B cell (primary cell): ENCODE measurements around the gene HTR7. TPM values are rescaled to one million over a fixed set of nuclear protein-coding genes. Genes with fewer than 3 reads are reported as not detected.

Experiments used
- ATAC-seq: fragments of 200-7000 bp; cut with Tn5 transposase; one replicate; pipeline ENCODE4 v1.10.0; 2021; ENCODE audit warnings: low read depth, mild to moderate bottlenecking, moderate number of reproducible peaks, moderate library complexity
- CTCF ChIA-PET: fragments of 350-600 bp; sonication (Branson Sonifier 250); formaldehyde crosslinking; loops from one replicate; lab custom pipeline; 2021; ENCODE audit warnings: antibody characterized with exemption, inconsistent platforms; lab: Charles Lee
- POLR2A ChIA-PET: fragments of 350-600 bp; sonication (Branson Sonifier 250); formaldehyde crosslinking; loops from one replicate; lab custom pipeline; 2021; ENCODE audit warnings: antibody characterized with exemption; lab: Charles Lee
- DNase-seq: peaks from one replicate; pipeline ENCODE4 v3.0.0; 2013
- H2AFZ ChIP-seq: 2 replicates; pipeline ENCODE4 v1.6.1; 2012; ENCODE audit warnings: mild to moderate bottlenecking, low read depth, low read length; ENCODE audit not compliant: insufficient read depth, poor library complexity, severe bottlenecking
- H3K27ac ChIP-seq, 2 donors: 1 replicate in 1 of 2; 2 replicates in 1 of 2; pipeline ENCODE4 v1.5.1; 2012 to 2013; ENCODE audit warnings: low read length in 2 of 2, mild to moderate bottlenecking in 2 of 2, moderate library complexity in 1 of 2
- H3K27me3 ChIP-seq, 4 experiments: fragments of 200-600 bp in 1 of 4; sonication (generic) in 1 of 4; replicated peaks in 1 of 4; 1 replicate in 2 of 4; 2 replicates in 2 of 4; pipeline versions ENCODE4 v1.6.1 to v1.7.0; 2013 to 2016; ENCODE audit warnings: low read length in 3 of 4, mild to moderate bottlenecking in 2 of 4, mixed read lengths in 1 of 4, moderate library complexity in 1 of 4; ENCODE audit not compliant: insufficient read depth in 4 of 4, control insufficient read depth in 3 of 4; ENCODE audit errors: control extremely low read depth in 1 of 4
- H3K36me3 ChIP-seq, 2 experiments: replicated peaks in 1 of 2; 1 replicate in 1 of 2; 2 replicates in 1 of 2; pipeline versions ENCODE4 v1.6.1 to v1.7.1; 2013; ENCODE audit warnings: low read length in 1 of 2; ENCODE audit not compliant: insufficient read depth in 2 of 2, control insufficient read depth in 1 of 2; ENCODE audit errors: control extremely low read depth in 1 of 2, extremely low read depth in 1 of 2
- H3K4me1 ChIP-seq, 2 donors: fragments of 200-600 bp in 1 of 2; sonication (generic) in 1 of 2; 1 replicate in 1 of 2; 2 replicates in 1 of 2; pipeline versions ENCODE4 v1.5.1 to v1.6.1; 2013 to 2017; ENCODE audit warnings: low read length in 2 of 2; ENCODE audit not compliant: control insufficient read depth in 2 of 2, insufficient read depth in 2 of 2
- H3K4me2 ChIP-seq: replicated peaks from 2 replicates; pipeline ENCODE3; 2012; ENCODE audit warnings: mild to moderate bottlenecking, low read depth, low read length; ENCODE audit not compliant: poor library complexity, severe bottlenecking
- H3K4me3 ChIP-seq, 5 experiments: fragments of 200-600 bp in 1 of 5; sonication (generic) in 1 of 5; 1 replicate in 3 of 5; 2 replicates in 2 of 5; pipeline versions ENCODE4 v1.5.1 to v1.7.0; 2011 to 2016; ENCODE audit warnings: low read length in 4 of 5, mild to moderate bottlenecking in 4 of 5, low read depth in 2 of 5, control low read depth in 1 of 5, moderate library complexity in 1 of 5; ENCODE audit not compliant: insufficient read depth in 1 of 5; ENCODE audit errors: control extremely low read depth in 1 of 5, extremely low read depth in 1 of 5
- H3K79me2 ChIP-seq: fragments of 200-600 bp; sonication (generic); one replicate; pipeline ENCODE4 v1.6.0; 2016; ENCODE audit warnings: low read length; ENCODE audit not compliant: control insufficient read depth, insufficient read depth
- H3K9ac ChIP-seq: fragments of 200-600 bp; sonication (generic); 2 replicates; pipeline ENCODE4 v1.6.1; 2017; ENCODE audit warnings: mild to moderate bottlenecking, low read length, moderate library complexity
- H3K9me3 ChIP-seq, 3 donors: one replicate each; pipeline versions ENCODE4 v1.6.1 to v1.7.1; 2013; ENCODE audit warnings: low read length in 2 of 3; ENCODE audit not compliant: control insufficient read depth in 2 of 3, insufficient read depth in 1 of 3; ENCODE audit errors: control extremely low read depth in 1 of 3
- H4K20me1 ChIP-seq: 2 replicates; pipeline ENCODE4 v1.6.0; 2012; ENCODE audit warnings: mild to moderate bottlenecking, low read length; ENCODE audit not compliant: insufficient read depth, control insufficient read depth, poor library complexity, severe bottlenecking
- H3K27ac Mint-ChIP-seq: one replicate; pipeline ENCODE4 v1.8.0; 2021; ENCODE audit warnings: mixed read lengths
- H3K27me3 Mint-ChIP-seq: one replicate; pipeline ENCODE4 v1.8.0; 2021; ENCODE audit warnings: mixed read lengths
- H3K4me1 Mint-ChIP-seq: one replicate; pipeline ENCODE4 v1.8.0; 2021; ENCODE audit warnings: mixed read lengths
- H3K4me3 Mint-ChIP-seq: one replicate; pipeline ENCODE4 v1.8.0; 2021; ENCODE audit warnings: mixed read lengths
- H3K9me3 Mint-ChIP-seq: one replicate; pipeline ENCODE4 v1.8.0; 2022; ENCODE audit warnings: mixed read lengths; ENCODE audit not compliant: insufficient read depth
- EZH2 ChIP-seq: IDR thresholded peaks from 2 replicates; pipeline ENCODE4 v1.6.1; 2012; ENCODE audit warnings: borderline replicate concordance, low read depth, mild to moderate bottlenecking, moderate library complexity, low read length; ENCODE audit not compliant: insufficient read depth, poor library complexity, severe bottlenecking
- whole genome bisulfite sequencing: methylation state at CpG from one replicate; pipeline ENCODE4 v1.1.5; 2013; ENCODE audit warnings: missing lambda C conversion rate; ENCODE audit not compliant: insufficient coverage; 5-methylcytosine and 5-hydroxymethylcytosine counted together
- intact Hi-C: fragments of 100-400 bp; cut with micrococcal nuclease; formaldehyde crosslinking; loops from one replicate; pipeline ENCODE4 v1.10.0; 2022
- polyA plus RNA-seq: library from polyadenylated mRNA; depleted of rRNA; stranded (reverse); fragments of >200 nt; gene quantifications from 2 replicates; pipeline ENCODE4 v1.2.3, GENCODE V29; 2012
- total RNA-seq, 2 donors: library from RNA; stranded (reverse); fragments of 120-200 nt in 1 of 2; gene quantifications; 1 replicate in 1 of 2; 2 replicates in 1 of 2; pipeline versions ENCODE4 v1.2.3 to v1.2.4, GENCODE V29; 2013 to 2022
- TF ChIP-seq, protein P1 (sequence below): fragments of 200-600 bp; IDR thresholded peaks from one replicate; pipeline ENCODE4 v1.8.0; 2022; ENCODE audit warnings: antibody characterized with exemption, mild to moderate bottlenecking

HTR7 gene
- total and polyA plus RNA-seq, 2 donors (not counting 1 experiment from before 2014, with no cell fraction given), result 0.03 TPM; not detected in 1

GRCh38 chr10:90769946-90770841, 87.6 kb downstream of the HTR7 start:
- no peaks in the 10 kb centered on the region for H3K79me2 ChIP-seq
- DNase-seq (no peak), ATAC-seq (no peak)
- whole genome bisulfite sequencing, result 93% methylated on average over 20 of the region's 20 CpGs
- H3K27me3 ChIP-seq, result peaks cover 0 to 3% (median 0%) of the 10 kb centered on the region in 4 experiments
- intact Hi-C loops, result no loop called here
- H3K4me3 ChIP-seq, result no peak overlapping the region
- H3K27ac ChIP-seq, result no peak overlapping the region
- peaks cover 0 to 23% (median 1%) of the 10 kb centered on the region in 3 donors for H3K9me3 ChIP-seq
- H3K27me3 Mint-ChIP-seq, result peaks cover 15% of the 10 kb centered on the region
- H3K27ac Mint-ChIP-seq, result no peak overlapping the region
- no peak overlapping the region for H3K9ac ChIP-seq
- ChIA-PET CTCF (no interaction called here), POLR2A (no interaction called here)
- no peak overlapping the region for H2AFZ ChIP-seq
- H3K9me3 Mint-ChIP-seq, result no peaks in the 10 kb centered on the region
- TF ChIP-seq, protein P1, sequence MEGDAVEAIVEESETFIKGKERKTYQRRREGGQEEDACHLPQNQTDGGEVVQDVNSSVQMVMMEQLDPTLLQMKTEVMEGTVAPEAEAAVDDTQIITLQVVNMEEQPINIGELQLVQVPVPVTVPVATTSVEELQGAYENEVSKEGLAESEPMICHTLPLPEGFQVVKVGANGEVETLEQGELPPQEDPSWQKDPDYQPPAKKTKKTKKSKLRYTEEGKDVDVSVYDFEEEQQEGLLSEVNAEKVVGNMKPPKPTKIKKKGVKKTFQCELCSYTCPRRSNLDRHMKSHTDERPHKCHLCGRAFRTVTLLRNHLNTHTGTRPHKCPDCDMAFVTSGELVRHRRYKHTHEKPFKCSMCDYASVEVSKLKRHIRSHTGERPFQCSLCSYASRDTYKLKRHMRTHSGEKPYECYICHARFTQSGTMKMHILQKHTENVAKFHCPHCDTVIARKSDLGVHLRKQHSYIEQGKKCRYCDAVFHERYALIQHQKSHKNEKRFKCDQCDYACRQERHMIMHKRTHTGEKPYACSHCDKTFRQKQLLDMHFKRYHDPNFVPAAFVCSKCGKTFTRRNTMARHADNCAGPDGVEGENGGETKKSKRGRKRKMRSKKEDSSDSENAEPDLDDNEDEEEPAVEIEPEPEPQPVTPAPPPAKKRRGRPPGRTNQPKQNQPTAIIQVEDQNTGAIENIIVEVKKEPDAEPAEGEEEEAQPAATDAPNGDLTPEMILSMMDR, result no peak
- no peak for TF ChIP-seq EZH2
- H3K4me2 ChIP-seq, result no peak overlapping the region
- H4K20me1 ChIP-seq, result no peaks in the 10 kb centered on the region
- no peaks in the 10 kb centered on the region for H3K4me1 ChIP-seq
- no peaks in the 10 kb centered on the region for H3K36me3 ChIP-seq
- no peaks in the 10 kb centered on the region for H3K4me1 Mint-ChIP-seq
- no peak overlapping the region for H3K4me3 Mint-ChIP-seq
